ENCODE results near the gene BCL11A.

DNA sequence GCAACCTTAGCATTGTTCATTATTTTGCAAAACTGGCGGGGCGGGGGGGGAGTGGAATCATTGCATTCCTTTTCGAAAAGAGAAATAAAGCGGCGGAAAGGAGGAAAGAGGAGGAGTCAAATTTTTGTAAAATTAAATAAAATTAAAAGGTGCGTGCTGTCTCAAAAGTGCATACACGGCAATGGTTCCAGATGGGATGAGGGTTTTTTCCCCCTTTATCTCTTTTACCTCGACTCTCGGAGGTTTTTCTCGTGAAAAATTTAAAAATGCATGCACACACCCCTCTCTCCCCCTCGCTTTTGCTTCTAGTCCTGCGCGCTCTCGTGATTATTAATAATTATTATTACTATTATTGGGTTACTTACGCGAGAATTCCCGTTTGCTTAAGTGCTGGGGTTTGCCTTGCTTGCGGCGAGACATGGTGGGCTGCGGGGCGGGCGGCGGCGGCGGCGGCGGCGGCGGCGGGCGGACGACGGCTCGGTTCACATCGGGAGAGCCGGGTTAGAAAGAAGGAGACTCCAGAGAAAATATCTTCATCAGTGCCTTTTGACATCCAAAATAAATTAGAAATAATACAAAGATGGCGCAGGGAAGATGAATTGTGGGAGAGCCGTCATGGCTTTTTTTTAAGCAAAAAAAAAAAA lies 481 bp downstream of the BCL11A start:
- TF ChIP-seq, protein P1, sequence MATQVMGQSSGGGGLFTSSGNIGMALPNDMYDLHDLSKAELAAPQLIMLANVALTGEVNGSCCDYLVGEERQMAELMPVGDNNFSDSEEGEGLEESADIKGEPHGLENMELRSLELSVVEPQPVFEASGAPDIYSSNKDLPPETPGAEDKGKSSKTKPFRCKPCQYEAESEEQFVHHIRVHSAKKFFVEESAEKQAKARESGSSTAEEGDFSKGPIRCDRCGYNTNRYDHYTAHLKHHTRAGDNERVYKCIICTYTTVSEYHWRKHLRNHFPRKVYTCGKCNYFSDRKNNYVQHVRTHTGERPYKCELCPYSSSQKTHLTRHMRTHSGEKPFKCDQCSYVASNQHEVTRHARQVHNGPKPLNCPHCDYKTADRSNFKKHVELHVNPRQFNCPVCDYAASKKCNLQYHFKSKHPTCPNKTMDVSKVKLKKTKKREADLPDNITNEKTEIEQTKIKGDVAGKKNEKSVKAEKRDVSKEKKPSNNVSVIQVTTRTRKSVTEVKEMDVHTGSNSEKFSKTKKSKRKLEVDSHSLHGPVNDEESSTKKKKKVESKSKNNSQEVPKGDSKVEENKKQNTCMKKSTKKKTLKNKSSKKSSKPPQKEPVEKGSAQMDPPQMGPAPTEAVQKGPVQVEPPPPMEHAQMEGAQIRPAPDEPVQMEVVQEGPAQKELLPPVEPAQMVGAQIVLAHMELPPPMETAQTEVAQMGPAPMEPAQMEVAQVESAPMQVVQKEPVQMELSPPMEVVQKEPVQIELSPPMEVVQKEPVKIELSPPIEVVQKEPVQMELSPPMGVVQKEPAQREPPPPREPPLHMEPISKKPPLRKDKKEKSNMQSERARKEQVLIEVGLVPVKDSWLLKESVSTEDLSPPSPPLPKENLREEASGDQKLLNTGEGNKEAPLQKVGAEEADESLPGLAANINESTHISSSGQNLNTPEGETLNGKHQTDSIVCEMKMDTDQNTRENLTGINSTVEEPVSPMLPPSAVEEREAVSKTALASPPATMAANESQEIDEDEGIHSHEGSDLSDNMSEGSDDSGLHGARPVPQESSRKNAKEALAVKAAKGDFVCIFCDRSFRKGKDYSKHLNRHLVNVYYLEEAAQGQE (IDR thresholded peaks at IDR 0.05; ENCODE audit: insufficient read depth in 1 of 2, low read depth in 2 of 2, low read length in 1 of 2) = no peak
- TF ChIP-seq, protein P2, sequence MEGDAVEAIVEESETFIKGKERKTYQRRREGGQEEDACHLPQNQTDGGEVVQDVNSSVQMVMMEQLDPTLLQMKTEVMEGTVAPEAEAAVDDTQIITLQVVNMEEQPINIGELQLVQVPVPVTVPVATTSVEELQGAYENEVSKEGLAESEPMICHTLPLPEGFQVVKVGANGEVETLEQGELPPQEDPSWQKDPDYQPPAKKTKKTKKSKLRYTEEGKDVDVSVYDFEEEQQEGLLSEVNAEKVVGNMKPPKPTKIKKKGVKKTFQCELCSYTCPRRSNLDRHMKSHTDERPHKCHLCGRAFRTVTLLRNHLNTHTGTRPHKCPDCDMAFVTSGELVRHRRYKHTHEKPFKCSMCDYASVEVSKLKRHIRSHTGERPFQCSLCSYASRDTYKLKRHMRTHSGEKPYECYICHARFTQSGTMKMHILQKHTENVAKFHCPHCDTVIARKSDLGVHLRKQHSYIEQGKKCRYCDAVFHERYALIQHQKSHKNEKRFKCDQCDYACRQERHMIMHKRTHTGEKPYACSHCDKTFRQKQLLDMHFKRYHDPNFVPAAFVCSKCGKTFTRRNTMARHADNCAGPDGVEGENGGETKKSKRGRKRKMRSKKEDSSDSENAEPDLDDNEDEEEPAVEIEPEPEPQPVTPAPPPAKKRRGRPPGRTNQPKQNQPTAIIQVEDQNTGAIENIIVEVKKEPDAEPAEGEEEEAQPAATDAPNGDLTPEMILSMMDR (IDR thresholded peaks at IDR 0.05) = no peak
